Liver (tissue), 9 donors: Measurements from ENCODE around the gene TPRG1L. TPM values are rescaled to one million over a fixed set of nuclear protein-coding genes. Genes with fewer than 3 reads are reported as not detected.
"Not testable (repeated sequence)": the region's sequence is repeated elsewhere in the genome, so short reads cannot be mapped to it uniquely, and the experiment has no call there.

ENCODE experiments used
- DNase-seq: peaks from one replicate; pipeline ENCODE4 v3.0.0-alpha.2; 2017; ENCODE audit warnings: low spot score
- H3K27ac ChIP-seq, 2 donors: one replicate each; pipeline ENCODE4 v1.7.0; 2013; ENCODE audit warnings: inconsistent platforms in 2 of 2, low read length in 2 of 2, control low read depth in 1 of 2, low read depth in 1 of 2, mild to moderate bottlenecking in 1 of 2
- H3K27me3 ChIP-seq, 4 donors: one replicate each; pipeline versions ENCODE4 v1.6.1 to v1.7.0; 2013; ENCODE audit warnings: low read length in 3 of 4, inconsistent platforms in 1 of 4, mild to moderate bottlenecking in 1 of 4, moderate library complexity in 1 of 4; ENCODE audit not compliant: control insufficient read depth in 4 of 4, insufficient read depth in 4 of 4
- H3K36me3 ChIP-seq, 4 donors: one replicate each; pipeline versions ENCODE4 v1.6.1 to v1.7.0; 2013; ENCODE audit warnings: low read length in 3 of 4, mild to moderate bottlenecking in 3 of 4, low read depth in 1 of 4, moderate library complexity in 1 of 4; ENCODE audit not compliant: control insufficient read depth in 4 of 4, insufficient read depth in 3 of 4
- H3K4me1 ChIP-seq, 4 donors: one replicate each; pipeline versions ENCODE4 v1.6.1 to v1.7.0; 2013; ENCODE audit warnings: low read length in 3 of 4, mild to moderate bottlenecking in 3 of 4, moderate library complexity in 1 of 4; ENCODE audit not compliant: control insufficient read depth in 4 of 4, insufficient read depth in 4 of 4
- H3K4me3 ChIP-seq, 3 donors: one replicate each; pipeline versions ENCODE4 v1.6.1 to v1.7.0; 2013; ENCODE audit warnings: low read length in 3 of 3, control low read depth in 1 of 3, low read depth in 1 of 3, mild to moderate bottlenecking in 1 of 3
- H3K9ac ChIP-seq, 2 donors: one replicate each; pipeline ENCODE4 v1.7.0; 2013; ENCODE audit warnings: low read length in 2 of 2, mild to moderate bottlenecking in 2 of 2, moderate library complexity in 2 of 2, control low read depth in 1 of 2, low read depth in 1 of 2
- H3K9me3 ChIP-seq, 4 donors: one replicate each; pipeline versions ENCODE4 v1.6.1 to v1.7.0; 2013; ENCODE audit warnings: low read length in 3 of 4; ENCODE audit not compliant: control insufficient read depth in 4 of 4
- CTCF ChIP-seq: fragments of 150-350 bp; IDR thresholded peaks from 2 replicates; pipeline ENCODE4 v1.5.1; 2017; ENCODE audit warnings: improper control_type of control experiment, low read depth, low read length; ENCODE audit not compliant: missing input control
- EGR1 ChIP-seq, 2 donors: IDR thresholded peaks; 2 replicates each; pipeline ENCODE4 v1.6.1; 2016 to 2018; ENCODE audit warnings: antibody characterized with exemption in 2 of 2, low read depth in 2 of 2
- FOXA1 ChIP-seq: IDR thresholded peaks from 2 replicates; pipeline ENCODE4 v1.6.1; 2016; ENCODE audit warnings: antibody characterized with exemption
- FOXA2 ChIP-seq: IDR thresholded peaks from 2 replicates; pipeline ENCODE4 v1.6.1; 2016; ENCODE audit warnings: antibody characterized with exemption
- GABPA ChIP-seq, 2 donors: IDR thresholded peaks in 1 of 2; conservative IDR thresholded peaks in 1 of 2; 2 replicates each; pipeline ENCODE4 v1.6.1; 2016; ENCODE audit warnings: antibody characterized with exemption in 2 of 2, mild to moderate bottlenecking in 1 of 2, moderate library complexity in 1 of 2
- HNF4A ChIP-seq, 2 donors: conservative IDR thresholded peaks; 2 replicates each; pipeline ENCODE4 v1.6.1; 2016; ENCODE audit warnings: antibody characterized with exemption in 2 of 2, mild to moderate bottlenecking in 2 of 2
- HNF4G ChIP-seq: IDR thresholded peaks from 2 replicates; pipeline ENCODE4 v1.6.1; 2016; ENCODE audit warnings: antibody characterized with exemption
- JUND ChIP-seq, 2 donors: IDR thresholded peaks; 2 replicates each; pipeline ENCODE4 v1.6.1; 2016; ENCODE audit warnings: antibody characterized with exemption in 2 of 2
- NR2F2 ChIP-seq: IDR thresholded peaks from 2 replicates; pipeline ENCODE4 v1.6.1; 2016; ENCODE audit warnings: antibody characterized with exemption
- RAD21 ChIP-seq, 2 donors: IDR thresholded peaks; 2 replicates each; pipeline ENCODE4 v1.6.1; 2016; ENCODE audit warnings: antibody characterized with exemption in 2 of 2, mild to moderate bottlenecking in 2 of 2
- RXRA ChIP-seq, 2 donors: IDR thresholded peaks; 2 replicates each; pipeline ENCODE4 v1.6.1; 2017 to 2018; ENCODE audit warnings: antibody characterized with exemption in 2 of 2, mild to moderate bottlenecking in 1 of 2
- SP1 ChIP-seq: IDR thresholded peaks from 2 replicates; pipeline ENCODE4 v1.6.1; 2018; ENCODE audit warnings: antibody characterized with exemption, mild to moderate bottlenecking
- TAF1 ChIP-seq: conservative IDR thresholded peaks from 2 replicates; pipeline ENCODE4 v1.6.1; 2016; ENCODE audit warnings: antibody characterized with exemption, mild to moderate bottlenecking
- WGBS: extraction: QIAGEN DNeasy Blood & Tissue Kit; methylation state at CpG from one replicate; pipeline ENCODE4 v1.1.7; 2013; 5-methylcytosine and 5-hydroxymethylcytosine counted together
- polyA plus RNA-seq, 2 donors: library from polyadenylated mRNA; stranded (reverse) in 1 of 2; unstranded in 1 of 2; fragments of 200-250 nt in 1 of 2; fragments of >200 nt in 1 of 2; fragmentation: Nextera tagmentation in 1 of 2; extraction: Ambion mirVana in 1 of 2; gene quantifications; one replicate each; pipeline versions ENCODE4 v1.2.1 to v1.2.3, GENCODE V29; 2013 to 2015
- total RNA-seq, 2 donors: library from RNA; depleted of rRNA; stranded (reverse); fragments of >200 nt; gene quantifications; one replicate each; pipeline ENCODE4 v1.2.3, GENCODE V29; 2014
- TF ChIP-seq, protein P1 (sequence below): IDR thresholded peaks from 2 replicates; pipeline ENCODE4 v1.6.1; 2016; ENCODE audit warnings: antibody characterized with exemption
- TF ChIP-seq, protein P2 (sequence below): IDR thresholded peaks from 2 replicates; pipeline ENCODE4 v1.6.1; 2016; ENCODE audit warnings: antibody characterized with exemption, mild to moderate bottlenecking
- TF ChIP-seq, protein P3 (sequence below): IDR thresholded peaks from 2 replicates; pipeline ENCODE4 v1.6.1; 2016; ENCODE audit warnings: antibody characterized with exemption
- donor health status: healthy.
- donor health status: healthy.
- donor health status: healthy.
- donor health status: healthy.
- donor health status: healthy.

The TPRG1L gene
- total and polyA plus RNA-seq, 4 donors = 29.3 to 51.0 (median 43.9) TPM

DNA sequence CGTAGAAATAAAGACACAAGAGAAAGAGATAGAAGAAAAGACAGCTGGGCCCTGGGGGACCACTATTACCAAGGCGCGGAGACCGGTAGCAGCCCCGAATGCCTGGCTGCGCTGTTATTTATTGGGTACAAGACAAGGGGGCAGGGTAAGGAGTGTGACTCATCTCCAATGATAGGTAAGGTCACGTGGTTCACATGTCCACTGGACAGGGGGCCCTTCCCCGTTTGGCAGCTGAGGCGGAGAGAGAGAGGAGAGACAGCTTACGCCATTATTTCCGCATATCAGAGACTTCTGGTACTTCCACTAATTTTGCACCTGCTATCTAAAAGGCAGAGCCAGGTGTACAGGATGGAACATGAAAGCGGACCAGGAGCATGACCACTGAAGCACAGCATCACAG, 4.1 kb upstream of the TPRG1L start:
- WGBS = 84% methylated on average over 12 of the region's 12 CpGs
- no peaks in the 10 kb centered on the region for H3K9me3 ChIP-seq
- no peaks in the 10 kb centered on the region for H3K27me3 ChIP-seq
- H3K36me3 ChIP-seq = no peaks in the 10 kb centered on the region
- no peak overlapping the region for H3K4me3 ChIP-seq
- TF ChIP-seq, protein P1, sequence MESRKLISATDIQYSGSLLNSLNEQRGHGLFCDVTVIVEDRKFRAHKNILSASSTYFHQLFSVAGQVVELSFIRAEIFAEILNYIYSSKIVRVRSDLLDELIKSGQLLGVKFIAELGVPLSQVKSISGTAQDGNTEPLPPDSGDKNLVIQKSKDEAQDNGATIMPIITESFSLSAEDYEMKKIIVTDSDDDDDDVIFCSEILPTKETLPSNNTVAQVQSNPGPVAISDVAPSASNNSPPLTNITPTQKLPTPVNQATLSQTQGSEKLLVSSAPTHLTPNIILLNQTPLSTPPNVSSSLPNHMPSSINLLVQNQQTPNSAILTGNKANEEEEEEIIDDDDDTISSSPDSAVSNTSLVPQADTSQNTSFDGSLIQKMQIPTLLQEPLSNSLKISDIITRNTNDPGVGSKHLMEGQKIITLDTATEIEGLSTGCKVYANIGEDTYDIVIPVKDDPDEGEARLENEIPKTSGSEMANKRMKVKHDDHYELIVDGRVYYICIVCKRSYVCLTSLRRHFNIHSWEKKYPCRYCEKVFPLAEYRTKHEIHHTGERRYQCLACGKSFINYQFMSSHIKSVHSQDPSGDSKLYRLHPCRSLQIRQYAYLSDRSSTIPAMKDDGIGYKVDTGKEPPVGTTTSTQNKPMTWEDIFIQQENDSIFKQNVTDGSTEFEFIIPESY = no peak
- no peak for TF ChIP-seq RXRA (IDR thresholded peaks at IDR 0.05)
- TF ChIP-seq, protein P2, sequence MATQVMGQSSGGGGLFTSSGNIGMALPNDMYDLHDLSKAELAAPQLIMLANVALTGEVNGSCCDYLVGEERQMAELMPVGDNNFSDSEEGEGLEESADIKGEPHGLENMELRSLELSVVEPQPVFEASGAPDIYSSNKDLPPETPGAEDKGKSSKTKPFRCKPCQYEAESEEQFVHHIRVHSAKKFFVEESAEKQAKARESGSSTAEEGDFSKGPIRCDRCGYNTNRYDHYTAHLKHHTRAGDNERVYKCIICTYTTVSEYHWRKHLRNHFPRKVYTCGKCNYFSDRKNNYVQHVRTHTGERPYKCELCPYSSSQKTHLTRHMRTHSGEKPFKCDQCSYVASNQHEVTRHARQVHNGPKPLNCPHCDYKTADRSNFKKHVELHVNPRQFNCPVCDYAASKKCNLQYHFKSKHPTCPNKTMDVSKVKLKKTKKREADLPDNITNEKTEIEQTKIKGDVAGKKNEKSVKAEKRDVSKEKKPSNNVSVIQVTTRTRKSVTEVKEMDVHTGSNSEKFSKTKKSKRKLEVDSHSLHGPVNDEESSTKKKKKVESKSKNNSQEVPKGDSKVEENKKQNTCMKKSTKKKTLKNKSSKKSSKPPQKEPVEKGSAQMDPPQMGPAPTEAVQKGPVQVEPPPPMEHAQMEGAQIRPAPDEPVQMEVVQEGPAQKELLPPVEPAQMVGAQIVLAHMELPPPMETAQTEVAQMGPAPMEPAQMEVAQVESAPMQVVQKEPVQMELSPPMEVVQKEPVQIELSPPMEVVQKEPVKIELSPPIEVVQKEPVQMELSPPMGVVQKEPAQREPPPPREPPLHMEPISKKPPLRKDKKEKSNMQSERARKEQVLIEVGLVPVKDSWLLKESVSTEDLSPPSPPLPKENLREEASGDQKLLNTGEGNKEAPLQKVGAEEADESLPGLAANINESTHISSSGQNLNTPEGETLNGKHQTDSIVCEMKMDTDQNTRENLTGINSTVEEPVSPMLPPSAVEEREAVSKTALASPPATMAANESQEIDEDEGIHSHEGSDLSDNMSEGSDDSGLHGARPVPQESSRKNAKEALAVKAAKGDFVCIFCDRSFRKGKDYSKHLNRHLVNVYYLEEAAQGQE = no peak
- TF ChIP-seq CTCF = no peak
- TF ChIP-seq NR2F2 = no peak
- no peak for TF ChIP-seq SP1
- TF ChIP-seq TAF1 = no peak
- TF ChIP-seq FOXA1 = no peak
- no peak for TF ChIP-seq RAD21 (IDR thresholded peaks at IDR 0.05)
- TF ChIP-seq GABPA (IDR thresholded peaks at IDR 0.05 in 1 of 2, conservative IDR thresholded peaks at IDR 0.05 in 1 of 2) = no peak
- no peak for TF ChIP-seq HNF4A (conservative IDR thresholded peaks at IDR 0.05)
- no peak for TF ChIP-seq FOXA2
- TF ChIP-seq EGR1 (IDR thresholded peaks at IDR 0.05; ENCODE audit: low read depth in 2 of 2) = no peak
- no peak for TF ChIP-seq HNF4G
- TF ChIP-seq, protein P3, sequence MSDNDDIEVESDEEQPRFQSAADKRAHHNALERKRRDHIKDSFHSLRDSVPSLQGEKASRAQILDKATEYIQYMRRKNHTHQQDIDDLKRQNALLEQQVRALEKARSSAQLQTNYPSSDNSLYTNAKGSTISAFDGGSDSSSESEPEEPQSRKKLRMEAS = no peak
- TF ChIP-seq JUND (IDR thresholded peaks at IDR 0.05) = no peak
- no peak overlapping the region for H3K9ac ChIP-seq
- peaks cover 11 to 38% (median 28%) of the 10 kb centered on the region in 4 donors for H3K4me1 ChIP-seq
- no peak for DNase-seq
- H3K27ac ChIP-seq = no peak overlapping the region

DNA sequence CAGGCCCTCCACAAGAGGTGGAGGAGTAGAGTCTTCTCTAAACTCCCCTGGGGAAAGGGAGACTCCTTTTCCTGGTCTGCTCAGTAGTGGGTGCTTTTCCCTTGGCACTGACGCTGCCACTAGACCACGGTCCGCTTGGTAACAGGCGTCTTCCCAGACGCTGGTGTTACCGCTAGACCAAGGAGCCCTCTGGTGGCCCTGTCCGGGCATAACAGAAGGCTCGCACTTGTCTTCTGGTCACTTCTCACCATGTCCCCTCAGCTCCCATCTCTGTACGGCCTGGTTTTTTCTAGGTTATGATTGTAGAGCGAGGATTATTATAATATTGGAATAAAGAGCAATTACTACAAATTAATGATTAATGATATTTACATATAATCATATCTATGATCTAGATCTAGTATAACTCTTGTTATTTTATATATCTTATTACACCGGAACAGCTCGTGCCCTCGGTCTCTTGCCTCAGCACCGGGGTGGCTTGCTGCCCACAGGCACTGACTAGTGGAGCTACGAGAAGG, 3.6 kb upstream of the TPRG1L start:
- H3K9ac ChIP-seq = not testable (repeated sequence)

GRCh38 chr1:3622102-3622501, 2.7 kb upstream of the TPRG1L start:
- H3K4me1 ChIP-seq = peaks cover 11 to 42% (median 35%) of the 10 kb centered on the region in 4 donors
- not testable (repeated sequence) for H3K36me3 ChIP-seq, DNase-seq, H3K9ac ChIP-seq, H3K27ac ChIP-seq, H3K27me3 ChIP-seq, H3K9me3 ChIP-seq, H3K4me3 ChIP-seq
- 92% methylated on average over 9 of the region's 9 CpGs for WGBS

More for the DNA sequence above, 3.6 kb upstream of the TPRG1L start:
- H3K4me1 ChIP-seq = peaks cover 11 to 42% (median 33%) of the 10 kb centered on the region in 4 donors
- not testable (repeated sequence) for H3K27me3 ChIP-seq, H3K4me3 ChIP-seq, H3K9me3 ChIP-seq, H3K27ac ChIP-seq, DNase-seq, H3K36me3 ChIP-seq
- 28% methylated on average over 15 of the region's 15 CpGs for WGBS
- TF ChIP-seq CTCF (peak; percentile 44), RAD21 (IDR thresholded peaks at IDR 0.05) (peak; percentile 63 to 77)
